ENCODE measurements around the gene DNAJC21.

DNA sequence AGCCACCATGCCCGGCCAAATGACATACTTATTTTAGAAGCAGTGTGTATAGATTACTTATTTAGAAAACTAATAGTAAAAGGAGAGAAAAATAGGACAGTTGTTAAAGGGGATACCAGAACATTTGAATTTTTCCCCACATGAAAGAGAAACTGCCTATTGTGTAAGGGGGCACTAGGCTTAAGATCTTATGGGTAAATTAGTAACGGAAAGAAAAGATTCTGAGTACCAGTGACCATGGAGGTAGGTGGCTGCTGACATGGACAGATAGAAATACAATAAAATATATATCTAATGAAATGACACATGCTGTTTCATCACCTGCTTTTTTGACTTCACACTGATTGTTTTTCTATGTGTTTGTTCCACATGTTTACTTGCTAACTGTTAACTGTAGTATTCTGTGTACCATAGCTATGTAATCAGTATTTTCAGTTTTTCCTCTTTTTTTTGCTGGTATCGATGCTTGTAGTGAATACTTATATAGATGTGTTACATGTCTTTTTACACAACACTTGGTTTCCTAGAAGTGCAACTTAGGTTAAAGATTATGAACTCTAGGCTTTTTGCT is 3.0 kb upstream of the DNAJC21 start:
- TF ChIP-seq, protein P1, sequence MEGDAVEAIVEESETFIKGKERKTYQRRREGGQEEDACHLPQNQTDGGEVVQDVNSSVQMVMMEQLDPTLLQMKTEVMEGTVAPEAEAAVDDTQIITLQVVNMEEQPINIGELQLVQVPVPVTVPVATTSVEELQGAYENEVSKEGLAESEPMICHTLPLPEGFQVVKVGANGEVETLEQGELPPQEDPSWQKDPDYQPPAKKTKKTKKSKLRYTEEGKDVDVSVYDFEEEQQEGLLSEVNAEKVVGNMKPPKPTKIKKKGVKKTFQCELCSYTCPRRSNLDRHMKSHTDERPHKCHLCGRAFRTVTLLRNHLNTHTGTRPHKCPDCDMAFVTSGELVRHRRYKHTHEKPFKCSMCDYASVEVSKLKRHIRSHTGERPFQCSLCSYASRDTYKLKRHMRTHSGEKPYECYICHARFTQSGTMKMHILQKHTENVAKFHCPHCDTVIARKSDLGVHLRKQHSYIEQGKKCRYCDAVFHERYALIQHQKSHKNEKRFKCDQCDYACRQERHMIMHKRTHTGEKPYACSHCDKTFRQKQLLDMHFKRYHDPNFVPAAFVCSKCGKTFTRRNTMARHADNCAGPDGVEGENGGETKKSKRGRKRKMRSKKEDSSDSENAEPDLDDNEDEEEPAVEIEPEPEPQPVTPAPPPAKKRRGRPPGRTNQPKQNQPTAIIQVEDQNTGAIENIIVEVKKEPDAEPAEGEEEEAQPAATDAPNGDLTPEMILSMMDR (conservative IDR thresholded peaks at IDR 0.05; ENCODE audit: low read length): no peak
- TF ChIP-seq EZH2phosphoT487 (IDR thresholded peaks at IDR 0.05; ENCODE audit: borderline replicate concordance): no peak

Data from Loucy (cell line).